DMS79 (cell line): ENCODE data around the gene TMEM140.

Source experiments
- DNase-seq: peaks from one replicate; lab custom pipeline; 2025; lab: John Stamatoyannopoulos, UW

Gene TMEM140

DNA sequence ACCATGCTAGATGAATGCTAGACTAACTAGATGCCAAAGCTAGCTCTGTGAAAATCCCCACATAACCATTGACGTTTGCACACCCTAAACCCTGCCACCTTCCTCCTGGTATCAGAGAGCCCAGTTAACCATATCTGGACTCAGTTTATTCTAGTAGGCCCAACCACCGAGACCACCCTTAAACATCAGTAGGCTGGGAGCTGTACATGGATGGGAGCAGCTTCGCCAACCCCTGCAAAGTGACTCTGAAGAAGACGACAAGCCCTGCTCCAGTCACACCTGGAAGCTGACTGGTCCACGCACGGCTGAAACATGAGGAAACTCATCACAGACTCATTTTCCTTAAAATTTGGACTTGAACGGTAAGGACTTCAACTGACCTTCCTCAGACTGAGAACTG is 27.1 kb downstream of the TMEM140 start:
- DNase-seq = no peak

DNA sequence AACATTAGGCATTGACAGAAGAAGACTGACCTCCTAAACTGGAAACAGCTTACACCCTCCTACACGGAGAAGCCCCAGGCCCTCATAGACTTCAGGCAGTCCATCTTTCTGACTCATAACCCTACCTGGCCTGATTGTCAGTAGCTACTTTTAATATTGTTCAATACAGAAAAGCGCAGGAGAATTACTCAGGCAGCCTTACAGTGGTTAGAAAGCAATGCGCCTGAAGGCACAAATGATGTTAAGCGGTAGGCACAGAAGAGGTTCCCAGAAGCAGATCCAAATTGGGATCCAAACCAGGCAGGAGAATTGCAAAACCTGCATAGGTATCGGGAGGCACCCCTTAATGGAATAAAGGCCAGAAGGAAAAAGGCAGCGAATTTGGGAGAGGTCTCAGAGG is 28.1 kb downstream of the TMEM140 start:
- DNase-seq = no peak

- DNase-seq = no peak
Observed at GRCh38 chr7:135177028-135177696, 29.3 kb downstream of the TMEM140 start.

GRCh38 chr7:135178364-135178763 is 30.5 kb downstream of the TMEM140 start:
- no peak for DNase-seq

DNA sequence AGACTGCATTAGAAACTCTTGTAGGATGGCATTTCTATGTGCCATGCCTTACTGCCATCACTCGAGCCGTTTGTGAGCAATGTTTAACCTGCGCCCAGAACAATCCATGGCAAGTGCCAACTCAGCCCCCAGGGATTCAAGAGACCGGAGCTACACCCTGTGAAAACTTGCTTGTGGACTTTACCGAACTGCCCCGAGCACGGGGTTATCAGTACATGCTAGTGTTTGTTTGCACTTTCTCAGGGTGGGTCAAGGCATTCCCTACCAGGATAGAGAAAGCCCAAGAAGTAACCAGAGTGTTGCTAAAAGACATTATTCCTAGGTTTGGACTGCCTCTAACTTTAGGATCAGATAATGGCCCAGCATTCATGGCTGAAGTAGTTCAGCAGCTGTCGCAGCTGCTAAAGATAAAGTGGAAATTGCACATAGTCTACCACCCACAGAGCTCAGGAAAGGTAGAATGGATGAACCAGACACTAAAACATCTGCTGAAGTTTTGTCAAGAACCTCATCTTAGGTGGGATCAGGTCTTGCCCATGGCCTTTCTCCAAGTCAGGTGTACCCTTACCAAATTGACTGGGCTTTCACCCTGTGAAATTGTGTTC is 31.6 kb downstream of the TMEM140 start:
- DNase-seq = no peak

DNA sequence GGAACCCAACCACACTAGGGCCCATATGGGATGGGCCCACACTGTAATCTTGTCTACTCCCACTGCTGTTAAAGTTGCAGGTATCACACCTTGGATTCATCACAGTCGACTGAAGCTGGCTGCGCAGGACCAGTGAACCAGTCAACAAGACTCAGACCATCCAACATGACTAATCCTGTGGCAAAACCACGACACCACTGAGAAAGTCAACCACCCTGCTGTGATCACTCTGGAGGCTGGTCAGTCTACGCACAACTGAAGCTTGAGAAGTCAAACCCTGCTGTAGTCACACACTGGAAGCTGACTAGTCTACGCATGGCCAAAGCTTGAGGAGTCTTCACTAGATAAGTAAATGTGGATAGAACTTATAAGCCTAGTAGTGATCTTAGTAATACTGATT is 32.2 kb downstream of the TMEM140 start:
- DNase-seq = no peak

DNA sequence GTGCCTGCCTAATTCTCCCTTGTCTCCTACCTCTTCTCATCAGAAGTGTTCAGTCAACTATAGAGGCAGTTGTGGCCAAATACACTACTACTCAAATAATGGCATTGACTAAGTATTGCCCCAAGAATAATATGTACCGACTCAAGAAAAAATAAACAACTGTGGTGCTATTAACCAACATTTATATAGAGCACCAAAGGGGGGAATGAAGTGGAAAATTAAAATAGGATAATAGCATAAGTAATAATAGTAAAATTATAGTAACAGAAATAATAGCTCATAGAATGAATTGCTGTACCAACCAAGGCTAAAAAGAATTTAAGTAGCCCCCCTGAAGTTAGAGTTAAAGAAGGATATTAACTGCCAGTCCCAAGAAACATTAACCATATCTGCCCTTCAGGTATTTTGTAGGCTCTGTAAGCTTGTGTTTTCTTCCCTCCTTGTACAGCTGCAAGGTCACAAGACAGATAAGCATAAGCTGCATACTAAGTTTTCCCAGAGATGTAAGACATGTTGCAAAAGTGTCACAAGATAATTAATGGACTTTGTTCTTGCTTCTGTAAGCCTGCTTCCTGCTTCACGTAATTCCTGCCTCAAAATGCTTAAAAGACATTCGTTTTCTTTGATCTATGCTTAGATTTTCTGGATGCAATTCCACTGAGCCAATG is 33.5 kb downstream of the TMEM140 start:
- DNase-seq = no peak

DNA sequence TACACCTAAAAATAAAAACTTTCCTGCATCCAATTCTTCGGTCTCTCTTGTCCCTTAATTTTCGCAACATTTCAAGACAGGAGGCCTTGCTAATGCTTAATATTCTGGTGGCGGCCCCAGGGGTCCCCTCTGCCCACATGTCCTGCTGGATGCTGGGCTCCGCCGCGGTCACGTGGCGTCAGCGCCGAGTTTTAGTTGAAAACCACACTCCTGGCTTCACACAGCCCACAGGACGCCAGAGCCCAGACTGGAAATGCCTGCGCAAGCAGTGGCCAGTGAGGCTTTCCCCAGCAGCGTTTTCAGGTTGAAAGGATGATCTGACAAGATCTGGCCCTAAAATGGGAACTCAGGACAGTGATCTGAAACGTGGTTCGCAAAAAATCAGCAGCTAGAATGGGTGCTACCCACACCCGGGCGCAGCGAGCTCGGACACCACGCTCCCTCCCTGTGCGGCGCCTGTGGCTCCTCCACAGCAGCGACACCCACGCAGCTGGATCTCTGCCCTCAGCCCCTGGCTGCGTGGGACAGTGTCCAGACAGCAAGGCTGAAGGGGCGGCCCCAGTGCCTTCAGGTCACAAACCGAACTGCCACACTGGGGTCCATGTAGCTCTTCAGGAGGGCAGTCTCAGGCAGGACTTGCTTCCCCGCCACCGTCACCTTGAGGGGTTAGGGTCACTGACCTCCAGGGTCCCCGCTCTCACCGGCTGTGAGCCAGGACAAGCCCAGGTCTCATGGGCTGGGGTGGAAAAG is 34.2 kb downstream of the TMEM140 start:
- DNase-seq = no peak

DNA sequence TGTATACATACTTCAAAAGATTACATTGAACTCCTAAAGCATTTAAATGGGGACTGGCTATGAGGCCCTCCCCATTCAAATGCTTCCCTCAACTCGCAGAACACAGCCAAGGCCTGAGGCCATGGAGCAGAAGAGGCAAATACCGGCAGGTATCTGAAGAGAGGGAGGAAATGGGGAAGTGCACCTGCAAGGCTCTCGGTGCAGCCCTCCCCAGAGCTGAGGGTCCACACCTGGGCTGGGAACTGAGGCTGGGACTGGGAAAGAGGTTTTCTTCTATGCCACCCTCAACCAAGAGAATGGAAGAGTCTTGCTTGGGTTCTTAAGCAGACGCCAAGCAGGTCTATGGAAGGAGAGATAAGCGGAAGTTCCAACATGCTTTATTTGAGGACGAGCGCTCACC is 35.6 kb downstream of the TMEM140 start:
- DNase-seq = no peak

GRCh38 chr7:135184254-135184841 is 36.5 kb downstream of the TMEM140 start:
- DNase-seq = no peak

DNA sequence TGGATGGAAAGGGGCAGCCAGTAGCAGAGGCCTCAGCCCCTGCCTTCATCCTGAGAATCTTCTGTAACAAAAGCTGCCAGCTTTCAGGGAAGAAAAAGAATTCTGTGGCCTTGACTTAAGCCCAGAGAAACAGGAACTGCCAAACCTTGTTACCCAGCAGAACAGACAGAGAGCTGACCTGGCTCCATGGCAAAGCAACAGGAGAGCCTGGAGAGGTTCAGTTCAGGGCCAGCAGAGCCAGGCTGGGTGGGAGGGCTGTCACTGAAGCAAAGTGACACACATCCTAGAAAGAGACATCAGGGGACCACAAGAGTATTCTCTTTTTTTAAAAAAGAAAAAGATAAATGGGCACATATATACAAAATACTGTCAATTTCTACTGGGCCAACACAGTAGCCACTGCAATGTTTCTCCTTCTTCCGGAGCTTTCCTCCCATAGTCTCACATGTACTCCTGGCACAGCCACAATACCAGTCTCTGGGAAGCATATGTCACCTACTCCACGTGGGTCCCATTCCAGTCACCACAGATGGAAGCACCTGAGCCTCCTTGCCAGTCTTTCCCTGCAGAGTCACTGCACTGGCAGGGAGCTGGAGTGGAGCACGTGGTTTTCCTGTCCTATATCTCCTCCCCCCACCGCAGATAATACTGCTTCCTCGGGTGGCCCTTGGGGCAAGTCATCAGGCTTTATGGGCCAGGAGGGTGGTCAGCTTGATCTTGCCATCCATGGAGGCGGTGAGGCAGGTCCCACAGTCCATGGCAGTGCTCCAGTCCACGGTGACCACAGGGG is 37.8 kb downstream of the TMEM140 start:
- no peak for DNase-seq

DNA sequence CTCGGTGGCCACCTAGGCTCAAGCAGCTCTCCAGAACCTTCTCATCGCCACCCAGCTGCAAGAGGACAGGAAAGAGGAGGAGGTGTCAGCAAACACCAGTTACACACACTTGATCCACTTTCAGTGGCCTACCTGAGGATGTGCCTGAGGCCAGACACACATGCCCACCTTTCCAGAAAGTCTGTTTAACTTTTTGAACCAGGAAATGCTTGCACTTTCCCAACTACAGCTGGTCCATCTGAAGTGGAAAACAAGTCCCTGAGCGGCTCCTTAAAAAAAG is 38.3 kb downstream of the TMEM140 start:
- no peak for DNase-seq

- no peak for DNase-seq
Observed at GRCh38 chr7:135186841-135187253, 39.0 kb downstream of the TMEM140 start.

GRCh38 chr7:135188298-135188984 is 40.6 kb downstream of the TMEM140 start:
- no peak for DNase-seq

DNA sequence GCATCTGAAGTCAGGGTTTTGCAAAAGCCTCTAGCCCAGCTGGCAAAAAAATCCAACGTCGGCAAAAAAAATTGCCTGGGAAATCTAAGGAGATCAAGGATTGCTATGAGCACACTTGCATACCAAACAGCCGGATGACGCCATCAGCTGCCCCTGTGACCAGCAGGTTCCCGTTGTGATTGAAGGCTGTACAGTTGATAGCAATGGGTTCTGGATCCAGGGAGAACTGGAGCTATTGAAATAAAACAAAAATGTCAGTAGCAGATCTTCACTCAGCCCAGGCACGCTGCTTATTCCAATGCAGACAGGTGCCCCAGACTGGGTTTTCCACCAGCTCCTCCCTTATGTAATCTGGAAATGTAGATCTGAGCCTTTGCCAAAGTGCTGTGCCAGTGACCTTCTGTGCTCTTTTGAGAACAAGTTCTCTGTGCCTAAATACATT is 41.4 kb downstream of the TMEM140 start:
- DNase-seq = no peak

GRCh38 chr7:135189961-135190360 is 42.1 kb downstream of the TMEM140 start:
- no peak for DNase-seq

DNA sequence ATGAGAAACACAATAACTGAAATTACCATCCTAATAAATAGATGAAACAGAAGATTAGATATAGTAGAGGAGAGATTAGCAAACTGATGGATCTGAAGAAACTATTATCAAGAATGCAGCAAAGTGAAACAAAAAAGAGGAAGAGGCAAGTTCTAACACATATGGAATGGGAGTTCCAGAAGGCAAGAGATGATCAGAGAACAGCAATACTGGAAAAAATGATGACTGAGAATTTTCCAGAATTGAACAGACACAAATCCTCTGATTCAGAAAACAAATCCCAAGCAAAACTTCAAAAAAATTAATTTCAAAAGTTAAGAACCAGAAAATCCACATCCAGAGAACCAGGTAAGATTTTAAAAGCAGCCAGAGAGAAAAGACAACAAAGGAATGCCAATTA is 42.8 kb downstream of the TMEM140 start:
- DNase-seq = no peak

GRCh38 chr7:135192914-135193536 is 45.2 kb downstream of the TMEM140 start:
- DNase-seq = no peak

- DNase-seq = no peak
Observed at GRCh38 chr7:135193615-135194081, 45.8 kb downstream of the TMEM140 start.

GRCh38 chr7:135194494-135195095 is 46.7 kb downstream of the TMEM140 start:
- no peak for DNase-seq
